HepG2 (cell line): ENCODE results near the gene ZNF554. TPM values are rescaled to one million over a fixed set of nuclear protein-coding genes. Genes with fewer than 3 reads are reported as not detected.

Source experiments
- ARHGAP35 ChIP-seq: sonication (generic); formaldehyde crosslinking; IDR thresholded peaks from 2 replicates; pipeline ENCODE4 v1.9.0; 2022; ENCODE audit warnings: mild to moderate bottlenecking, inconsistent platforms, moderate library complexity, missing genetic modification reagents, borderline replicate concordance
- ARNTL ChIP-seq: sonication (generic); formaldehyde crosslinking; IDR thresholded peaks from 2 replicates; pipeline ENCODE4 v1.4.0; 2020; ENCODE audit warnings: mild to moderate bottlenecking, missing genetic modification reagents
- ATRX ChIP-seq: sonication (generic); formaldehyde crosslinking; IDR thresholded peaks from 2 replicates; pipeline ENCODE4 v1.4.0; 2020; ENCODE audit warnings: missing genetic modification reagents, borderline replicate concordance
- EHMT2 ChIP-seq: fragments of 200-600 bp; sonication (generic); IDR thresholded peaks from 2 replicates; pipeline ENCODE4 v1.7.0; 2017; ENCODE audit warnings: antibody characterized with exemption, low read depth, low read length, borderline replicate concordance
- FOXA3 ChIP-seq: IDR thresholded peaks from 2 replicates; pipeline ENCODE4 v1.6.1; 2016; ENCODE audit warnings: missing genetic modification reagents, missing compliant biosample characterization
- HNRNPUL1 ChIP-seq: fragments of 200-400 bp; formaldehyde crosslinking; IDR thresholded peaks from 2 replicates; pipeline ENCODE4 v1.6.1; 2017; ENCODE audit warnings: low read depth, mild to moderate bottlenecking, low read length, moderate library complexity
- HOXA5 ChIP-seq: sonication (generic); formaldehyde crosslinking; IDR thresholded peaks from 2 replicates; pipeline ENCODE4 v1.4.0; 2020; ENCODE audit warnings: missing genetic modification reagents
- IKZF4 ChIP-seq: sonication (generic); formaldehyde crosslinking; IDR thresholded peaks from 2 replicates; pipeline ENCODE4 v1.5.1; 2020; ENCODE audit warnings: borderline replicate concordance, mild to moderate bottlenecking, low read depth, missing genetic modification reagents; ENCODE audit errors: not compliant biosample characterization
- KLF11 ChIP-seq: IDR thresholded peaks from 2 replicates; pipeline ENCODE4 v1.6.1; 2016; ENCODE audit warnings: missing compliant biosample characterization
- MLLT10 ChIP-seq: sonication (generic); formaldehyde crosslinking; IDR thresholded peaks from 2 replicates; pipeline ENCODE4 v1.4.0; 2020; ENCODE audit warnings: missing genetic modification reagents
- MLXIP ChIP-seq: sonication (generic); formaldehyde crosslinking; IDR thresholded peaks from 2 replicates; pipeline ENCODE4 v1.9.0; 2021; ENCODE audit warnings: missing genetic modification reagents, borderline replicate concordance
- NCOR1 ChIP-seq: fragments of 200-600 bp; sonication (generic); IDR thresholded peaks from 2 replicates; pipeline ENCODE4 v1.7.0; 2017; ENCODE audit warnings: antibody characterized with exemption, low read length, borderline replicate concordance
- NFE2 ChIP-seq: sonication (generic); formaldehyde crosslinking; IDR thresholded peaks from 2 replicates; pipeline ENCODE4 v1.4.0; 2020; ENCODE audit warnings: missing genetic modification reagents
- NFYB ChIP-seq: sonication (generic); formaldehyde crosslinking; IDR thresholded peaks from 2 replicates; pipeline ENCODE4 v1.4.0; 2020; ENCODE audit warnings: missing genetic modification reagents
- ONECUT2 ChIP-seq: sonication (generic); formaldehyde crosslinking; IDR thresholded peaks from 2 replicates; pipeline ENCODE4 v1.4.0; 2020; ENCODE audit warnings: missing genetic modification reagents
- RARA ChIP-seq: IDR thresholded peaks from 2 replicates; pipeline ENCODE4 v1.6.1; 2016; ENCODE audit warnings: missing genetic modification reagents, missing compliant biosample characterization
- RNF2 ChIP-seq: fragments of 450-650 bp; conservative IDR thresholded peaks from 2 replicates; pipeline ENCODE4 v1.6.1; 2016; ENCODE audit warnings: low read depth
- SALL2 ChIP-seq: sonication (generic); formaldehyde crosslinking; IDR thresholded peaks from 2 replicates; pipeline ENCODE4 v1.8.1; 2023; ENCODE audit warnings: mild to moderate bottlenecking, missing genetic modification reagents, inconsistent platforms
- SMAD1 ChIP-seq: sonication (generic); formaldehyde crosslinking; IDR thresholded peaks from 2 replicates; pipeline ENCODE4 v1.4.0; 2020; ENCODE audit warnings: missing genetic modification reagents, low read depth, mild to moderate bottlenecking, borderline replicate concordance
- SMYD3 ChIP-seq: sonication (generic); formaldehyde crosslinking; IDR thresholded peaks from 2 replicates; pipeline ENCODE4 v1.8.1; 2023; ENCODE audit warnings: mild to moderate bottlenecking, missing genetic modification reagents
- SSRP1 ChIP-seq: IDR thresholded peaks from 2 replicates; pipeline ENCODE4 v1.6.1; 2016; ENCODE audit warnings: control low read depth
- STAG1 ChIP-seq: sonication (generic); formaldehyde crosslinking; IDR thresholded peaks from 2 replicates; pipeline ENCODE4 v1.4.0; 2020; ENCODE audit warnings: missing genetic modification reagents
- U2AF1 ChIP-seq: fragments of 200-400 bp; formaldehyde crosslinking; optimal IDR thresholded peaks from 2 replicates; pipeline ENCODE3; 2017; ENCODE audit warnings: mild to moderate bottlenecking, low read depth, low read length
- ZNF136 ChIP-seq: sonication (generic); formaldehyde crosslinking; IDR thresholded peaks from 2 replicates; pipeline ENCODE4 v1.8.1; 2022; ENCODE audit warnings: low read depth, mild to moderate bottlenecking, moderate library complexity, missing genetic modification reagents
- ZNF20 ChIP-seq: sonication (generic); formaldehyde crosslinking; IDR thresholded peaks from 2 replicates; pipeline ENCODE4 v1.4.0; 2020; ENCODE audit warnings: mild to moderate bottlenecking, moderate library complexity, missing genetic modification reagents
- ZNF224 ChIP-seq: sonication (generic); formaldehyde crosslinking; IDR thresholded peaks from 2 replicates; pipeline ENCODE4 v1.5.0; 2020; ENCODE audit warnings: mild to moderate bottlenecking, missing genetic modification reagents
- ZNF274 ChIP-seq: sonication (generic); formaldehyde crosslinking; IDR thresholded peaks from 2 replicates; pipeline ENCODE4 v1.5.1; 2020; ENCODE audit warnings: mild to moderate bottlenecking, missing genetic modification reagents
- ZNF501 ChIP-seq: sonication (generic); formaldehyde crosslinking; IDR thresholded peaks from 2 replicates; pipeline ENCODE4 v1.5.1; 2020; ENCODE audit warnings: mild to moderate bottlenecking, moderate library complexity, missing genetic modification reagents
- ZNF670 ChIP-seq: sonication (generic); formaldehyde crosslinking; IDR thresholded peaks from 2 replicates; pipeline ENCODE4 v1.8.0; 2022; ENCODE audit warnings: mild to moderate bottlenecking, missing genetic modification reagents, borderline replicate concordance
- polyA plus RNA-seq, 8 experiments: library from polyadenylated mRNA; depleted of rRNA in 3 of 8; stranded (reverse) in 7 of 8; unstranded in 1 of 8; fragments of >200 nt; fragmentation: Illumina TruSeq in 4 of 8; extraction: Trizol in 4 of 8; gene quantifications; 2 replicates each; pipeline versions ENCODE4 v1.2.1 to v1.2.3, GENCODE V29; 2011 to 2016; ENCODE audit warnings: low read depth in 4 of 8, missing spikeins in 1 of 8, mixed read lengths in 1 of 8; ENCODE audit not compliant: insufficient read depth in 1 of 8
- total RNA-seq, 5 experiments: library from RNA; depleted of rRNA; stranded (reverse); fragments of >200 nt; fragmentation: Illumina TruSeq; extraction: Trizol; gene quantifications; 2 replicates each; pipeline ENCODE4 v1.2.3, GENCODE V29; 2016; ENCODE audit warnings: low read depth in 1 of 5

ZNF554 gene
- total and polyA plus RNA-seq, 2 of the 13 experiments (the other 11 are each of a cell fraction or from before 2014, with no cell fraction given): 2.2 to 2.7 TPM

- 0 out of 2 replicates have a peak, but pooled peaks have one; percentile 3 for TF ChIP-seq SMAD1 (CRISPR knock-in tag)
- TF ChIP-seq SALL2 (CRISPR knock-in tag): peak; percentile 51; the same call in 1 of the 2 replicates
- TF ChIP-seq ZNF224 (CRISPR knock-in tag): peak; percentile 57; the same call in 1 of the 2 replicates
- TF ChIP-seq ZNF501: peak; percentile 71; the same call in 1 of the 2 replicates
- TF ChIP-seq HOXA5: no peak
- TF ChIP-seq NCOR1: peak; percentile 88; the same call in 1 of the 2 replicates
- TF ChIP-seq ARHGAP35 (CRISPR knock-in tag): no peak
- TF ChIP-seq ATRX (CRISPR knock-in tag): no peak
- TF ChIP-seq FOXA3 (CRISPR knock-in tag): peak; percentile 59; the same call in 1 of the 2 replicates
- TF ChIP-seq IKZF4 (CRISPR knock-in tag): no peak
- TF ChIP-seq MLXIP (CRISPR knock-in tag): no peak
- no peak for TF ChIP-seq KLF11 (CRISPR knock-in tag)
- no peak for TF ChIP-seq SSRP1
- no peak for TF ChIP-seq MLLT10 (CRISPR knock-in tag)
- peak; percentile 59; the same call in 1 of the 2 replicates for TF ChIP-seq ARNTL (CRISPR knock-in tag)
- 0 out of 2 replicates have a peak, but pooled peaks have one; percentile 53 for TF ChIP-seq ZNF274
- TF ChIP-seq HNRNPUL1: no peak
- 0 out of 2 replicates have a peak, but pooled peaks have one; percentile 42 for TF ChIP-seq RNF2
- no peak for TF ChIP-seq ONECUT2
- TF ChIP-seq STAG1 (CRISPR knock-in tag): no peak
- no peak for TF ChIP-seq SMYD3
- TF ChIP-seq ZNF670: no peak; the same call in 1 of the 2 replicates
- TF ChIP-seq ZNF20: no peak
- TF ChIP-seq NFE2 (CRISPR knock-in tag): no peak
- no peak for TF ChIP-seq ZNF136
- TF ChIP-seq EHMT2: no peak
- TF ChIP-seq NFYB (CRISPR knock-in tag): no peak
- no peak for TF ChIP-seq U2AF1
- peak; percentile 100 for TF ChIP-seq RARA (CRISPR knock-in tag)
These were observed 29.0 kb upstream of the ZNF554 start (continued) for GRCh38 chr19:2790557-2791271.
